Gastrocnemius medialis (tissue), 4 donors: ENCODE data around the gene ZNF407.

Experiments
- POLR2A ChIP-seq, 2 donors: fragments of 450-650 bp; IDR thresholded peaks; one replicate each; pipeline ENCODE4 v1.6.1; 2017; ENCODE audit warnings: antibody characterized with exemption in 2 of 2, mild to moderate bottlenecking in 2 of 2, moderate library complexity in 2 of 2
- TF ChIP-seq, protein P1 (sequence below), 5 experiments: fragments of 450-650 bp in 3 of 5; fragments of 200-600 bp in 2 of 5; sonication (generic) in 2 of 5; IDR thresholded peaks in 4 of 5; conservative IDR thresholded peaks in 1 of 5; 1 replicate in 4 of 5; 2 replicates in 1 of 5; pipeline ENCODE4 v1.5.1; 2016 to 2019; ENCODE audit warnings: antibody characterized with exemption in 5 of 5, mild to moderate bottlenecking in 3 of 5, moderate library complexity in 3 of 5

DNA sequence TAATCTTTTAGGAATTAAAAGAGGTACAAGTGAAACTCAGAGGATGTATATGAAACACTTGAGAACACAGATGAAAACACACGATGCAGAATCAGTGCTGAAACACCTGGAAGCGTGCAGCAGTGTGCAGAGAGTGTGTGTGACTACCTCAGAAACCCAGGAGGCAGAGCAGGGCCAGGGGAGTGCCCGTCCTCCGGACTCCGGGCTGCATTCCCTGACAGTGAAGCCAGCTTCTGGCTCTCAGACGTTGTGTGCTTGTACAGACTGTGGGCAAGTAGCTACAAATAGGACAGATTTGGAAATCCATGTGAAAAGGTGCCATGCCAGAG lies 34.6 kb downstream of the ZNF407 start:
- TF ChIP-seq POLR2A (IDR thresholded peaks at IDR 0.05), result no peak
- TF ChIP-seq, protein P1, sequence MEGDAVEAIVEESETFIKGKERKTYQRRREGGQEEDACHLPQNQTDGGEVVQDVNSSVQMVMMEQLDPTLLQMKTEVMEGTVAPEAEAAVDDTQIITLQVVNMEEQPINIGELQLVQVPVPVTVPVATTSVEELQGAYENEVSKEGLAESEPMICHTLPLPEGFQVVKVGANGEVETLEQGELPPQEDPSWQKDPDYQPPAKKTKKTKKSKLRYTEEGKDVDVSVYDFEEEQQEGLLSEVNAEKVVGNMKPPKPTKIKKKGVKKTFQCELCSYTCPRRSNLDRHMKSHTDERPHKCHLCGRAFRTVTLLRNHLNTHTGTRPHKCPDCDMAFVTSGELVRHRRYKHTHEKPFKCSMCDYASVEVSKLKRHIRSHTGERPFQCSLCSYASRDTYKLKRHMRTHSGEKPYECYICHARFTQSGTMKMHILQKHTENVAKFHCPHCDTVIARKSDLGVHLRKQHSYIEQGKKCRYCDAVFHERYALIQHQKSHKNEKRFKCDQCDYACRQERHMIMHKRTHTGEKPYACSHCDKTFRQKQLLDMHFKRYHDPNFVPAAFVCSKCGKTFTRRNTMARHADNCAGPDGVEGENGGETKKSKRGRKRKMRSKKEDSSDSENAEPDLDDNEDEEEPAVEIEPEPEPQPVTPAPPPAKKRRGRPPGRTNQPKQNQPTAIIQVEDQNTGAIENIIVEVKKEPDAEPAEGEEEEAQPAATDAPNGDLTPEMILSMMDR (IDR thresholded peaks at IDR 0.05 in 4 of 5, conservative IDR thresholded peaks at IDR 0.05 in 1 of 5), result no peak
